COR-L47 (cell line): Measurements from ENCODE around the gene ANKLE1.
A peak's percentile ranks its signal among the peaks of the same experiment; 100 is the strongest.

Experiments used
- DNase-seq: peaks from one replicate; lab custom pipeline; 2025; lab: John Stamatoyannopoulos, UW

The ANKLE1 gene

GRCh38 chr19:17327654-17328516 is 46.2 kb downstream of the ANKLE1 start:
- DNase-seq = no peak

- DNase-seq = no peak
These were observed 47.0 kb downstream of the ANKLE1 start for GRCh38 chr19:17328517-17329365.

DNA sequence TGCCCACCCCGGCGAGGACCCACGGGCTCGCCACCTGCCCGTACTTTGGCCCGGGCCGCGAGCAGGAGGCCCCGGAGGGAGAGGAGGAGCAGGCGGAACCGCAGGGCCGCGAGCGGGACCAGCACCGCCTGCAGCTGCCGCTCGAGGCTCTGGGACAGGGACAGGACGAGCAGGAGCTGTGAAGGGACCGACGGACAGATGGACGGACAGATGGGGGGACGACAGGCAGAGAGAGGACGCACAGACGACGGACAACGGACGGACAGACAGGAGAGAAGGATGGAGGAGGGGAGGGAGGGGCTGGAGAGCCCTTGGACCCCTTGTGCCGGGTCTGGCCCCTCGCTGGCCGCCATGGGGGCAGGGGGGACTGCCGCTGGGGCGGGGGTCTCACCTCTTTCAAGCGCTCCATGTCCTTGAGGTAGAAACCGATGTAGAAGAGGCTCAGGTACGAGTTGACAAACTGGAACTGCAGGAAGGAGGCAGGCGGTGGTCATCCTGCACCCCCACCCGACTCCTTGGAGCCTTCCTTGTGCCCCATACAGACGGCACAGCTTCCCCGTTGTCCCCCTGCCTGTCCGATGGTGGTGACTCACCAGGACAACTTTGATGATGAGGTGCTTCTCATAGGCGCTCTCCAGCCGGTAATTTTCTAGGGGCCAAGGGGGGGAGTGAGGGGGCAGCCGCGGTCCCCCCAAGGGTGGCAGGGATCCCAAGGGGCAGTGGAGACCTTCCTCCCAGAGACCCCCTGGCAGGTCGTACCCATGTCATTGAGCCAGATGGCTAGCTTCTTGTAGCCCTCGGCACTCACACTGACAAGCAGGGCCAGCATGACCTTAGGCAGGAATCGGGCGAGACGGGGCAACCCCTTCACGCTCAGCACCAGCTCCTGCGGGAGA is 47.9 kb downstream of the ANKLE1 start:
- no peak for DNase-seq

DNA sequence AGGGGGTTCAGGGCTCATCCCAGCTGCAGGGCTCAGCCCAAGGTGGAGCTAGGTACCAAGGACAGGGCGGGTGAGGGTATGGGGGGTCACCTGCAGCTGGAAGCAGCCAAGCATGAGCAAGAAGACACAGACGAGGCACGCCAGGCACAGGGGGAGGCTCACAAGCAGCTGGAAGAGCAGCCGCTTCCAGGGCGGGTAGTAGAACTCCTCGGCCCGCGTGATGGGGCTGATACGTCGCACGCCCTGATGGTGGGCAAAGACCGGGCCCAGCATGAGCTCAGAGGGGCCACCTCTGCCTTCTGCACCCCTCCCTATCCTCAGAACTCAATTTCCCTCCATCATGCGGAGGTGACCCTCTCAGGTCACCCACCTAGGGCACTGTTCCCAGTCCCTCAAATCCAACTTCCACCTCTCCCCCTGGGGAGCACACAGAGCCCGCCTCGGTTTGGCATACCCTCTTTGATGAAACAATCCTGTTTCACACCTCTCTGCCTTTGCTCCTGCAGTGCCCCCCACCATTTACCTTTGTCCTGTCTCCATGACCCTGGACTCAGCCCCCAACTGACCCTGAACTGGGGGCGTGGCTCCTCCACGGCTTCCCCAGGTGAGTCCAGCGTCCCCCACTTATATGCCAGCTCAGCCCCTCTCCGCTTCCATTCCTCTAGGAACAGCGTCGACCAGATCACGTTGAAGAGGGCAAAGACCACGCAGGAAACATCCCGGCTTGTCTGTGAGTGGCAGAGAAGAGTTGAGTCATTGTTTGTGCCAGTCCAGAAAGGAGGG is 48.8 kb downstream of the ANKLE1 start:
- no peak for DNase-seq

DNA sequence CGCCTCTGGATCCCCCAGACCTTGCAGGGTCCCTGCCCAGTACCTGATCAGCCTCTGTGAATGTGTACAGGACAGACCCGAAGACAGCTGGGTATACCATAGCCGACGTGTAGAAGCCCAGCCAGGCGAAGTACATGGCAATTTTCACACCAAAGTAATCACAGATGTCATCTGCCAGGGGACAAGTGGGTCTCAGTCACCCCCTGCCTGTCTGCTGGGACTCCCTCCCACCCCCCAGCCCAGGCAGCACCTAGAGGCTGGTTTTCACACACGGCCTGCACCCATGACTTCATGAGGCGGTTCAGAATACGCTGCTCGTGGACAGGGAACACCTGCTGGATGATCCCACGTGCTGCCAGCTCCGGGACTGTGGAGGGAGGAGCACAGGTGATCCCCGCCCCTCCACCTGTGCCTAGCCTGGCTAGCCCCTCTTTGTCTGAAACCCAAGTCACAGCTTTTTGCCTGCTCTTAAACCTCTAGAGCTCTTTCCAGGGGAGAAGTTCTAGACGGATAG is 49.4 kb downstream of the ANKLE1 start:
- no peak for DNase-seq

DNA sequence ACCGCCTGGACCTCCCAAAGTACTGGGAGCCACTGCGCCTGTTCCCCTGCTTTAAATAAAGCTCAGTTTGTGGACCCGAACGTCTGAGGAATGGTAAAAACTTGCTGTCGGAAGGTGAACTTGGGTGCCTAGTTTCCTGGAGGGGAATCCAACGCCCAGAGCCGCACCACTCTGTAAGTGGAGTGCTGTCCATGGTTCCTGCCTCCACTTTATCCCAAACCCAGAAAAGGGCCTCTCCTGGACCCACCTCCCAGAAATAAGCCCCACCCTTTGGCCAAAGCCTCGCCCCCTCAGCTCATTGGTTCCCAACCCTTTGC is 50.6 kb downstream of the ANKLE1 start:
- no peak for DNase-seq

DNA sequence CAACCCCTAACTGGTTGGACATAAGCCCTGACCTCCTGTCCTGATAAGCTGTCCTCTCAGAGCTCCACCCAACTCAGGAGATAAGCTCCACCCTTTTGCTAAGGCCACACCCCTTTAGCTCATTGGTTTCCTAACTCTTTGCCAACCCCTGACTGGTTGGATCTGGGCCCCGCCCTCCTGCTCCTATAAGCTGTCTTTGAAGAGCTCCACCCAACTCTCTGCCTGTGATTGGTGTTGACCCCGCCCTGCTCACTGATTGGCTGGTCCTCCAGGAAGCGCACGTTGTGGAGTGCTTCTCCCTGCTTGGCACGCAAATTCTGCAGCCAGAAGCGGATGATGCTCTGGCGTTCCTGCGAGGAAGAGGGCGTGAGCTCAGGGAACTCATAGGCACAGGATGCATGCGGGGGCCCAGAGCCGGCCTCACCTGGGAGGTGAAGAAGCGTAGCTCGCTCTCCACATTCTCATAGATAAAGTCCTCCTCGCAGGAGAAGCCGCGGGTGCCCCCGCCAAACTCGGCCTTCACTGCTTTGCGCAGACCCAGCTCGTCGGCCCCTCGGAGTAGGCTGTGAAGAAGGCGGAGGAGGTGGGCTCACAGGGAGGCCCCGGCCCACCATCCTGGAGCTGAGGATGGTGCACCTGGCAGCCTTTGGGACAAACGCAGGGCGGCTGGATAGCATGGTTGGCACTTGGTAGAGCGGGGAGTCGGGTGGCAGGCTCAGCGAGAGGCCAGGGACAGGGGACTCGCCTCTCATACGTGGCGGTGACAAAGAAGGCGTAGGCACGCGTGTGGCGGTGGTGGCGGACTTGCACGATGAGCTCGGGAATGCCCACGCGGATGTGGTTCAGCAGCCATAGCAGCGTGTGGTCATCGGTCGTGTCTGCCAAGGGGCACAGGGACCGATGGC is 51.2 kb downstream of the ANKLE1 start:
- peak; percentile 42 for DNase-seq

GRCh38 chr19:17333611-17334413 is 52.1 kb downstream of the ANKLE1 start:
- DNase-seq = no peak

GRCh38 chr19:17334414-17335409 is 53.0 kb downstream of the ANKLE1 start, which contains the start of gene ANO8:
TSS of gene ANO8 (minus strand) at chr19:17334855. CDS start at chr19:17334670, 185 bp downstream.
- peak; percentile 97 for DNase-seq

DNA sequence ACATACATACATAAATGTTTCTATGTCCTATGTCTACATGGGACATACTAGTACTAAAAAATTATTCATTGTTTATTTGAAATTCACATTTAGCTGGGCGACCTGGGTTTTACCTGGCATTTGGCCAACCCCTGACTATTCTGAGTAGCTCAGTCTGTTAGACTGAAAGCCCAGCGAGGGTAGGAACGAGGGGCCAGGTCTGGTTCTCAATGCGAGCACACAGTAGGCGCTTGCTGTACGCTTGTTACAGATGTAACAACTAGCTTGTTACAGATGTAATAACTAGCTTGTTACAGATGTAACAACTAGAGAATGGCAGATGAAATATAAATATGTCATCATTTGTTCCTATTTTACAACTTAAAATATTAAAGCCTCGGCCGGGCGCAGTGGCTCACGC is 53.9 kb downstream of the ANKLE1 start:
- DNase-seq = no peak
